ENCODE data around the gene NOL7. TPM values are rescaled to one million over a fixed set of nuclear protein-coding genes. Genes with fewer than 3 reads are reported as not detected.

NOL7 gene
- total and polyA plus RNA-seq, 7 donors = 31.2 to 141 (median 45.1) TPM

GRCh38 chr6:13590574-13591153 lies 24.5 kb upstream of the NOL7 start:
- 89 to 94% (median 92%) methylated on average over 1 of the region's 1 CpG for WGBS, 3 donors
- no peak for TF ChIP-seq CTCF (IDR thresholded peaks at IDR 0.05)
- intact Hi-C loops (cut with DNase I) = no loop called here
- Histone ChIP-seq H3K4me1 (peaks cover 4% of the 10 kb centered on the region), H3K27ac (no peak overlapping the region), H3K27me3 (ENCODE audit: insufficient read depth in 3 of 3, low read length in 2 of 3) (no peaks in the 10 kb centered on the region), H3K4me3 (no peak overlapping the region), H3K36me3 (ENCODE audit: insufficient read depth in 1 of 2, low read depth in 1 of 2) (peaks cover 5 to 88% of the 10 kb centered on the region in 2 donors), H3K9me3 (no peaks in the 10 kb centered on the region)
- ATAC-seq (no peak), DNase-seq (no peak)

- TF ChIP-seq CTCF (IDR thresholded peaks at IDR 0.05) = no peak
- Histone ChIP-seq H3K4me1 (peaks cover 4% of the 10 kb centered on the region), H3K36me3 (ENCODE audit: insufficient read depth in 1 of 2, low read depth in 1 of 2) (peaks cover 5 to 93% of the 10 kb centered on the region in 2 donors), H3K27ac (no peak overlapping the region), H3K27me3 (ENCODE audit: insufficient read depth in 3 of 3, low read length in 2 of 3) (no peaks in the 10 kb centered on the region), H3K9me3 (no peaks in the 10 kb centered on the region), H3K4me3 (no peak overlapping the region)
- WGBS, 3 donors = 93 to 96% (median 93%) methylated on average over 19 to 21 of the region's 21 CpGs
- intact Hi-C loops (cut with DNase I) = no loop called here
- DNase-seq (no peak), ATAC-seq (no peak)
Observed at GRCh38 chr6:13591205-13591921, 23.8 kb upstream of the NOL7 start.

- Histone ChIP-seq H3K9me3 (no peaks in the 10 kb centered on the region), H3K27me3 (ENCODE audit: insufficient read depth in 3 of 3, low read length in 2 of 3) (no peaks in the 10 kb centered on the region), H3K4me1 (peaks cover 4% of the 10 kb centered on the region), H3K36me3 (ENCODE audit: insufficient read depth in 1 of 2, low read depth in 1 of 2) (peaks cover 4 to 93% of the 10 kb centered on the region in 2 donors), H3K27ac (no peak overlapping the region), H3K4me3 (no peak overlapping the region)
- TF ChIP-seq CTCF (IDR thresholded peaks at IDR 0.05) = no peak
- DNase-seq (no peak), ATAC-seq (no peak)
- intact Hi-C loops (cut with DNase I) = no loop called here
- 83 to 91% (median 88%) methylated on average over 6 of the region's 6 CpGs for WGBS, 3 donors
Observed at GRCh38 chr6:13593103-13593502, 22.0 kb upstream of the NOL7 start.

- no peak for TF ChIP-seq CTCF (IDR thresholded peaks at IDR 0.05)
- WGBS, 3 donors = 88 to 90% (median 90%) methylated on average over 6 of the region's 6 CpGs
- H3K27me3 ChIP-seq (ENCODE audit: insufficient read depth in 3 of 3, low read length in 2 of 3) = no peaks in the 10 kb centered on the region
Observed at GRCh38 chr6:13593720-13594119, 21.4 kb upstream of the NOL7 start.

More at GRCh38 chr6:13593720-13594119, 21.4 kb upstream of the NOL7 start:
- H3K36me3 ChIP-seq (ENCODE audit: insufficient read depth in 1 of 2, low read depth in 1 of 2) = peaks cover 4 to 93% of the 10 kb centered on the region in 2 donors
- peaks cover 4% of the 10 kb centered on the region for H3K4me1 ChIP-seq
- DNase-seq (no peak), ATAC-seq (no peak)
- intact Hi-C loops (cut with DNase I) = no loop called here
- no peaks in the 10 kb centered on the region for H3K9me3 ChIP-seq
- H3K27ac ChIP-seq = no peak overlapping the region
- no peak overlapping the region for H3K4me3 ChIP-seq
